GM18507 (cell line): ENCODE data around the gene VAV3.
A peak's percentile ranks its signal among the peaks of the same experiment; 100 is the strongest.

Source experiments
- DNase-seq: peaks from one replicate; pipeline ENCODE4 v3.0.0; 2011; ENCODE audit warnings: low read depth; ENCODE audit not compliant: insufficient read length; ENCODE audit errors: extremely low spot score
- FAIRE-seq: peaks from 2 replicates; lab custom pipeline; 2011; peaks lifted over from hg19 to GRCh38; lab: Jason Lieb, UNC

Gene VAV3

GRCh38 chr1:107807855-107808254, 157.1 kb downstream of the VAV3 start:
- no peak for DNase-seq

GRCh38 chr1:107807405-107807804, 157.6 kb downstream of the VAV3 start:
- no peak for FAIRE-seq

More at GRCh38 chr1:107807855-107808254, 157.1 kb downstream of the VAV3 start:
- no peak for FAIRE-seq

GRCh38 chr1:107806902-107807301, 158.1 kb downstream of the VAV3 start:
- no peak for DNase-seq
- no peak for FAIRE-seq

More at GRCh38 chr1:107807405-107807804, 157.6 kb downstream of the VAV3 start:
- DNase-seq: no peak

- DNase-seq (no peak), FAIRE-seq (no peak)
Measured at GRCh38 chr1:107804741-107805140, 160.2 kb downstream of the VAV3 start.

- FAIRE-seq: no peak
- DNase-seq: no peak
Measured at GRCh38 chr1:107804134-107804533, 160.8 kb downstream of the VAV3 start.

GRCh38 chr1:107803579-107803978, 161.4 kb downstream of the VAV3 start:
- FAIRE-seq (no peak), DNase-seq (no peak)

GRCh38 chr1:107802654-107803053, 162.3 kb downstream of the VAV3 start:
- FAIRE-seq (no peak), DNase-seq (no peak)

GRCh38 chr1:107795994-107796393, 169.0 kb downstream of the VAV3 start:
- FAIRE-seq (no peak), DNase-seq (no peak)

GRCh38 chr1:107795441-107795840, 169.5 kb downstream of the VAV3 start:
- FAIRE-seq (no peak), DNase-seq (no peak)

- no peak for FAIRE-seq
- no peak for DNase-seq
Measured at GRCh38 chr1:107794571-107794970, 170.4 kb downstream of the VAV3 start.

GRCh38 chr1:107793896-107794453, 171.0 kb downstream of the VAV3 start:
- FAIRE-seq (no peak), DNase-seq (no peak)

- no peak for DNase-seq
- FAIRE-seq: no peak
Measured at GRCh38 chr1:107791348-107791747, 173.6 kb downstream of the VAV3 start.

GRCh38 chr1:107789817-107790524, 175.0 kb downstream of the VAV3 start:
- FAIRE-seq: no peak
- DNase-seq: no peak

- no peak for DNase-seq
Measured at GRCh38 chr1:107788206-107789202, 176.5 kb downstream of the VAV3 start.

GRCh38 chr1:107787299-107787698, 177.7 kb downstream of the VAV3 start:
- DNase-seq: no peak
- no peak for FAIRE-seq

More at GRCh38 chr1:107788206-107789202, 176.5 kb downstream of the VAV3 start:
- FAIRE-seq: no peak

GRCh38 chr1:107786203-107786845, 178.7 kb downstream of the VAV3 start:
- DNase-seq (no peak), FAIRE-seq (no peak)

- DNase-seq: no peak
- FAIRE-seq: no peak
Measured at GRCh38 chr1:107785496-107786202, 179.3 kb downstream of the VAV3 start.

GRCh38 chr1:107782217-107782845, 182.6 kb downstream of the VAV3 start:
- FAIRE-seq (peak; percentile 82), DNase-seq (no peak)

GRCh38 chr1:107781245-107781644, 183.7 kb downstream of the VAV3 start:
- FAIRE-seq: no peak
- DNase-seq: no peak
